ENCODE data around the gene MEIS1.

The MEIS1 gene

GRCh38 chr2:66571918-66572317, 137.0 kb downstream of the MEIS1 start:
- DNase-seq, result no peak

DNA sequence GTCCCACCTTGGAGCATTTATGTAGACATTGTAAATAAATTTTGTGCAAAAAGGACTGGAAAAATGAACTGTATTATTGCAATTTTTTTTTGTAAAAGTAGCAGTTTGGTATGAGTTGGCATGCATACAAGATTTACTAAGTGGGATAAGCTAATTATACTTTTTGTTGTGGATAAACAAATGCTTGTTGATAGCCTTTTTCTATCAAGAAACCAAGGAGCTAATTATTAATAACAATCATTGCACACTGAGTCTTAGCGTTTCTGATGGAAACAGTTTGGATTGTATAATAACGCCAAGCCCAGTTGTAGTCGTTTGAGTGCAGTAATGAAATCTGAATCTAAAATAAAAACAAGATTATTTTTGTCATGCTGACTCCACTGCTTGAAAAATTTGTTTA, 137.5 kb downstream of the MEIS1 start:
- no peak for DNase-seq

GRCh38 chr2:66573416-66573815, 138.5 kb downstream of the MEIS1 start:
- peak; percentile 55 for DNase-seq

DNA sequence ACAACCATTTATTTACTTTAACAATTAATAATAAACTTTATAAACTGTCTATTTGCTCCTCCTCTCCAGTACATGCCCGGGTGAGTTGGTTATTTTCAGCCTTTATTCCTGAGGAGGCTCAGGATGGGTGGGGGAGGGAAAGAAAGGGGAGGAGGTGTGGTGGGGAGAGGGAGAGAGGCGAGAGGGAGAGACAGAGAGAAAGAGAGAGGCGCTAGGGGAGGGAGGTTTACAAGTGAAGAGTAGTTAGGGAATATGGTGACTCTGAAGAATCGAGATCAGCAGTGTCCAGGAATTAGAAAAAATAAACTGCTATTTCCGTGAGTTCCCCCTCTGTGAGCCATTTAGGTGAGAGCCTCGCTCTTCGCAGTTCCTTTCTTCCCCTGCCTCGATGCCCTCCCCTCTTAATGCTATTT, 138.9 kb downstream of the MEIS1 start:
- DNase-seq, result peak; percentile 64

DNA sequence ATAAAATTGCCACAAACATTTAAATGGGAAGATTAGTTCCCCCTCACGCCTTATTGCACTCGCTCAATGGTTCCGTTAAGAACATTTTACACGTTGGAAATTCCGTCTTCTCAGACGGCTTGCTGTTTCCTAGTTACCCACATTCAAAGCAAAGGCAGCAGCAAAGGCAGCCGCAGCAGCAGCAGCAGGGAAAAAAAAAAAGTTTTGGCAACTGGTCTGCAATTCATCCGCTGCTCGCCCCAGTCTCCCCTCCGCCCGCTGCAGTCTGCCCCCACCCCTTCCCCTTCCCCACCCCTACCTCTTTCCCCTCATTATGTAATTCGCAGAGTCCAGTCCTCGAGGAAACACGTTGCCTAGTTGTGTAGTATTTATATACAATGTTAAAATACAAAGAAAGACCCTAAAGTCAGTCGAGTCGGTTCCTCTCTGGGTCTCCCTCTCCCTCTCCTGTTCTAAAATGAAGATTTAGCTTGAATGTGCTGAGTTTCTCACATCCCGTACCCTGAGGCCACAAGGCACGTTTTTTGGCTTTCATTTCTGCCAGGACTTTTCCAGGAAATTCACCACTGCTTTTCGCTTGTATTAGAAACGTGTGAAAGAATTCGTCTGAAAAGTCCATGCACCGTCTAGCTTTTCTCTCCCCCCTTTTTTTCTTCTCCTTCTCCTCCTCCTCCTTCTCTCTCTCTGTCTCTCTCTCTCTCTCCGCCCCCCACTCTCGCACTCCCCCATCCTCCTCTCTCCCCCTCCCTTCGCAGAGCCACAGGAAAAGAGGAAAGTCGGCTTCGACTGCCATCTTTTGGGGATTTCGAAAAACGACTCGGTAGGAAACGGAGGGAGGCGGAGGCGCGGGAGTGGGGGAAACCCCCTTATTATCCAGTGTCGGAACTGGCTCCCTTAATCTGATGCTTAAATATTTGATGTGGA, 140.0 kb downstream of the MEIS1 start:
- peak; percentile 84 for DNase-seq

DNA sequence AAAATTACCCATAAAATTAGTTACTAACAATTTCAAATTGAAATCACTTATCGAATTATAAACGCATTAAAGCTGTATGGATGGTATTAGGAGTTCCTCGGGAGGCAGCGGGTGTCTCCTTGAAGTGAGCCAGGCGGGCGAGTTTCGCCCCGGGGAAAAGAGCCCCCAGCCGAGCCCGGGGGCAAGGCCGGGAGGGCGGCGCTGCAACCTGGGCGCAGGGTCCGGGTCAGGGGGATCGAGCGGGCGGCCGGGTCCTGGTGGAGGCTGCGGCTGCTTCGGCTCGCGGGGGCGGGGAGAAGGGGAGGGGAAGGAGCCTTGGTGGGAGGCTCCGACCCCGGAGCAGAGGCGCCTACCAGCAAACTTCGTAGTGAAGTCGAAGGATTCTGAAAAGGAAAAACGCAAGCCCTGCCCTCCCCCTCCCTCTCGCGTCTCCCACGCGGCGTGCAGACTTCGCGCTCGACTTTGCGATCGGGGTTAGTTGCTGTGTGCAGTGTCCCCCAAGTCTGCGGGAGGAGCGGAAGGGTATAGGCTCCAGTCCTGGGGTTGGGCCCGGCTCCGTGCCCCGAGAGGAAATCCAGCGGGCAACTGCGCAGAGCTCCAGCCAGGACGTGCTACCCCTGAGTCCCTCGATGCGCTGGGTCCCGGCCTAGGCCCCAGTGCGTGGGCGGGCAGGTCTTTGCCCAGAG, 140.8 kb downstream of the MEIS1 start:
- peak; percentile 55 for DNase-seq

- DNase-seq, result no peak
These were observed 141.3 kb downstream of the MEIS1 start for GRCh38 chr2:66576311-66576560.

DNA sequence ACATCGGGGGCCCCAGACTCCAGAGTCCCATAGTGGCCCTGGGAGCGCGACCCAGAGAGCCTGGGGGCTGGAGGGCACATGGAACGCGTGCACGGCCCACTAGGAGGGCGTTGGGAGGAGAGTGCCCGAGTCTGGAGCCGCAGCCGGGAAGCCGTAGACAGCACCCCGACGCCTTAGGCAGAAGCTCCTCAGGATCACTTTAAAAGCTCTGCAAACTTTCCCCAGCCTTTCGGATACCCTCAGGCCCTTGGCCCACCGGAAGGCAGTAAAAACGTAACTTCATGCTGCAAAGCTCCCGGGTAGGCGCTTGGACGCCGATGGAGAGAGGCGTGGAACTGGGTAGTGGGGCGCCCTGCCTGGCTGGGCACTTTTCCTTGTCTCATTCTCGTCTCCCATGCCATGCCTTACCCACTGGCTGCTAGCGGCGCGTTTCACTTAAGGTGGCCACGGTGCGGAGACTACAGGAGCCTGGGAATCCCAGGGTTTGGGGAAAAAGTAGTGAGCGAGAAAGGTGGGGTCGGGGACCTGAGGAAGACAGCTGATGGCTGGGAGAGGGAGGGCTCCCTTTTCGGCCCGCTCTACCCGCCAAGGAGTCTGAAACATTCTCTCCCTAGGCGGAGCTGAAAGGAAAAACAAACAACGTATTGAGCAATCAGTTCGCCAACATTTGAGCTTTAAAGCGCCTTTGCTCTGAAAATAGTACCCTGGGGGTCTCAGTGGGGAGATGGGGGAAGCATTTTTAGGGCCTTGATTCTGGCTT, 141.8 kb downstream of the MEIS1 start:
- DNase-seq, result peak; percentile 25

DNA sequence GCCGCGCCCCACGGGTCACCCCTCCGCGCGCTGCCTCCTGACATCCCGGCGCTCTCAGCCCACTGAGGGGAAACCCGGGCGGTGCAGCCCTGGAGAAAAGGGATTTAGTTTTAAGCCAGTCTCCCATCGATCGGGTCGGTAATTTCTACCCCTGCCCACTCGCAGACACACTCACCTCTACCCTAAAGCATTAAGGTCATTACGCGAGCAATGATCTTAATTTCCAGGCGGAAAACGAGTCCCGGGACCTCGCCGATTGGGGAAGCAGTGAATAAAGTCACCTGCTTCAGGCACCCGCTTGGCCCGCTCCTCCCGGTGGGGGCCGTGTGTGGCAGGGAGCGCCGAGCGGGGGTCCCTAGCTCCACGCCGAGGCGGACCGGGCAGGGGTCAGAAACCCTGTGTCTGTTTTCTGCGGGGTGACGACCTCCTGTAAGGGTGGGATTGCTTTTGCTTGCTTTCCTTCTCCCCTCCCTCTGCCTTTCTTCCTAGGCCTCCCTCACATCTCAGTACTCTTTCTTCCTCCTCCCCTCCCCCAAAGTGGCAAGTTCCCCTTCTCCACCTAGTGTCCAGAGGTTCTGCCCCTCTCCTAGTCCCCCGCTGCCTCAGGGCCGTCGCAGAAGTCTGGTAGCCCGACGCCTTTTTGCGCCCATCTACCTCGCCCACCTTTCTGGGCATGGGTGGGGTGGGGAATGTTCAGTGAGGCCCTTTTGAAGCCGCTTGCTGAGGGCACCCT, 142.6 kb downstream of the MEIS1 start:
- peak; percentile 25 for DNase-seq

- DNase-seq, result peak; percentile 69
These were observed 143.2 kb downstream of the MEIS1 start for GRCh38 chr2:66578054-66578686.

DNA sequence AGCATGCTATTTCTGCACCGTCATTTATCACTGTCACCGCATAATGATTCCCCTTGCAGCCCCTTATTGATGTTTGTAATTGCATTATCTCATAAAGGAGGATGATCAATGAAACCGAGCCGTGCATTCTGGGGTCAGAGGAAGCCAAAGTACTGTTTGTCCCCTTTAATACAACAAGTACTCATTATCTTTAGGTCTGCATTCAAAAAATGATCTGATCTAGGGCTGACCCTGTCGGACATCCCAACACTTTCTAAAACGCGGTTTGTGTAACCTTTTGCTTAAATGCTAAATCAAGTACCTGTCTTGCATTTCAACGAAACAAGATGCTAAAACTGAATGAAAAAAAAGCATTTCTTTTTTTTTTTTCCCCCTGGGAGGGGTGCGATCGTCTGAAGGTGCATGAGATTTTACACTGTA, 143.8 kb downstream of the MEIS1 start:
- peak; percentile 69 for DNase-seq

GRCh38 chr2:66579186-66580126, 144.5 kb downstream of the MEIS1 start:
- DNase-seq, result no peak

DNA sequence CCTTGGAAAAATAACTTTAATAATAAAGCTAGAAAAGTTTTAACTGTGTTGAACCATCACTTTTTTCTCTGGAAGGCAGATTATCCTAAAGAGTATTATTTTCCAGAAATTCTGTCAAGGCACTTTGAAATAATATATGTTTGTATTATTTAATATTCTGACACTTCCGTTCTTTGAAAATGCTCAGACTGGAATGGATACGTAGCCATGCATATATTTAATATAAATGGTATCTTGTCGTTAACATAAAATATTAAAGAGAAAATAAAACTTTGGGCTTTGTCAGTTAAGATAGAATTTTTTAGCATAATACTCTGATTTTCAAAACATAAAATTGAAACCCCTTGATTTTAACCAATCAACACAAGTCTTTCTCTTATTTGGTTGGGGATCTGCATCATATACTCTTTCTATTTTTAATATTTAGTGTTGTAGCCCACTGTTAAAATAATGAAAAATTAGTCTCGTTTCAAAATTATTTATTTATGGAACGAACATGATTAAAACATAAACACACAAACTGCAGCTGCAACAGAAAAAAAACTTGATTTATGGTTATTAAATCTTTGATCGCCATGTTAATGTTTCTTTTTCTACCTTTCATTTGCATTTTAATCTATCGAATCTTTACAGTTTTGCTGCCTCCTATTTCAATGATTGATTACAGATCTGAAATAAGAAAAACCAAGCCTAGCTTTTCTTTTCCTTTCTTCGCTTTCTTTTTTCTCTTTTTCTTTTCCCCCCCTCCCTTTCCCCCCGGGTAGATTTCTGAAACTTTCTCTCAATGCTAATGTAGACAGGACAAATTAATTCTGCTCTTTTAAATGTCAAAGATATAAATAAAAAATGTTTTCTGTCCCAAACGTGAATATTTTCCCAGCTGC, 145.5 kb downstream of the MEIS1 start:
- no peak for DNase-seq

- DNase-seq, result no peak
These were observed 146.6 kb downstream of the MEIS1 start for GRCh38 chr2:66581339-66582103.

- no peak for DNase-seq
These were observed 147.4 kb downstream of the MEIS1 start for GRCh38 chr2:66582104-66582986.

DNA sequence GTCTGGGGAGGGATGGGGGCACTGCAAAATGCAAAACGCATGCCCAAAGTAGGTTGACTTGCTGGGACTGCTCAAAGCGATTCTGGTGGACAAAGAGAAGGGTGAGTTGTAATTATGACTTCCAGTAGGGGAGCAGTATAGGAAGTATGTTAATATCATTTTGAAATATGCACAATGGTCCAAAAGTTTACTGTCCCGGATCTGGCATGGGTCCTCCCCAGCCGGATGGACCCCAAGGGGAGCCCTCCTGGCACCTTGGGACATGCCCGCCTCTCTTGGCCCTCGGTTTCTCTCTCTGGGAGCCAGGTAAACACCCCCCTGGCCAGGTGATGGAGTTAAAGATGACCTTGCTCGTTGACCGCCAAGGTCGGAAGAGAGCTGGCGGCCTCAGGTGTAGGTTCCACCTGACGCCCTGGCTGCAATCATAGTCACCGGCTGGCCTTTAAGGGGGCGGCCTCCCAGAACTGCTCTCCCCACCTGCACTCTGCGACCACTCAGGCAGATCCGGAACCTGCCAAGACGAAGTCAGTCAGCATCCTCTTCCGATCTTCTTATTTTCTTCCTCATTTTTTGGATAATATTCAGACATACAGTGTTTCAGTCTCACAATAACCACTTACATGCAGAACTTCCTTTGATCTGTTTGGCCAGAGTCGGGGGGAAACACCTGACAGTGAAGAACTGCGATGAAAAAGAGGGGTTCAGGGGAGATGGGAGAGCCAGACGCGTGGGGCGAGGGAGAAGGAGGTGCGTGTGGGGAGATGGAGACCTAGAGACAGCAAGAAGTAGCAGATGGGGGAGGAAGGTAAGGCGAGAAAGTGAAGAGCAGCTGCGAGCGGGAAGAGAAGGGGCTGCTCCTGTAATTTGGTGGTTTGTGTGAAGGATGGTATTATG, 148.3 kb downstream of the MEIS1 start:
- DNase-seq, result no peak

GRCh38 chr2:66583881-66584280, 149.0 kb downstream of the MEIS1 start:
- no peak for DNase-seq

All from NCI-H146 (cell line).